GM21528 (cell line): ENCODE data around the gene USP5.

Experiments used
- ATAC-seq: cut with Tn5 transposase; IDR thresholded peaks from one replicate; pipeline ENCODE4 v1.9.1; 2021; ENCODE audit warnings: mild to moderate bottlenecking, moderate library complexity; ENCODE audit not compliant: unreplicated experiment, low FRiP score

USP5 gene

GRCh38 chr12:6824901-6825381 is 27.0 kb upstream of the USP5 start:
- no peak for ATAC-seq

GRCh38 chr12:6825398-6826124 is 26.4 kb upstream of the USP5 start:
- no peak for ATAC-seq

GRCh38 chr12:6826125-6826733 is 25.7 kb upstream of the USP5 start:
- no peak for ATAC-seq

GRCh38 chr12:6826734-6827436 is 25.1 kb upstream of the USP5 start:
- ATAC-seq: no peak

- ATAC-seq: no peak
Observed at GRCh38 chr12:6827437-6827911, 24.5 kb upstream of the USP5 start.

- no peak for ATAC-seq
Observed at GRCh38 chr12:6827982-6828780, 23.8 kb upstream of the USP5 start, which contains the start of gene P3H3. TSS of gene P3H3 (plus strand) at chr12:6828407. CDS start at chr12:6828441, 34 bp downstream.

GRCh38 chr12:6828781-6829535 is 23.0 kb upstream of the USP5 start:
- ATAC-seq: no peak

- ATAC-seq: no peak
Observed at GRCh38 chr12:6829536-6830220, 22.3 kb upstream of the USP5 start.

GRCh38 chr12:6830286-6830890 is 21.6 kb upstream of the USP5 start:
- ATAC-seq: no peak

- ATAC-seq: no peak
Observed at GRCh38 chr12:6830999-6831398, 21.0 kb upstream of the USP5 start.

- ATAC-seq: no peak
Observed at GRCh38 chr12:6831450-6831995, 20.4 kb upstream of the USP5 start.

- no peak for ATAC-seq
Observed at GRCh38 chr12:6832125-6832524, 19.8 kb upstream of the USP5 start.

GRCh38 chr12:6833189-6833890 is 18.6 kb upstream of the USP5 start:
- no peak for ATAC-seq

- ATAC-seq: no peak
Observed at GRCh38 chr12:6834254-6834653, 17.7 kb upstream of the USP5 start.

- no peak for ATAC-seq
Observed at GRCh38 chr12:6834873-6835272, 17.1 kb upstream of the USP5 start.

- ATAC-seq: no peak
Observed at GRCh38 chr12:6836851-6837250, 15.1 kb upstream of the USP5 start.

GRCh38 chr12:6837370-6838060 is 14.4 kb upstream of the USP5 start:
- ATAC-seq: no peak
